Measurements from ENCODE around the gene OTOP1.
"Not testable (repeated sequence)": the region's sequence is repeated elsewhere in the genome, so short reads cannot be mapped to it uniquely, and the experiment has no call there.

Gene OTOP1, protein sequence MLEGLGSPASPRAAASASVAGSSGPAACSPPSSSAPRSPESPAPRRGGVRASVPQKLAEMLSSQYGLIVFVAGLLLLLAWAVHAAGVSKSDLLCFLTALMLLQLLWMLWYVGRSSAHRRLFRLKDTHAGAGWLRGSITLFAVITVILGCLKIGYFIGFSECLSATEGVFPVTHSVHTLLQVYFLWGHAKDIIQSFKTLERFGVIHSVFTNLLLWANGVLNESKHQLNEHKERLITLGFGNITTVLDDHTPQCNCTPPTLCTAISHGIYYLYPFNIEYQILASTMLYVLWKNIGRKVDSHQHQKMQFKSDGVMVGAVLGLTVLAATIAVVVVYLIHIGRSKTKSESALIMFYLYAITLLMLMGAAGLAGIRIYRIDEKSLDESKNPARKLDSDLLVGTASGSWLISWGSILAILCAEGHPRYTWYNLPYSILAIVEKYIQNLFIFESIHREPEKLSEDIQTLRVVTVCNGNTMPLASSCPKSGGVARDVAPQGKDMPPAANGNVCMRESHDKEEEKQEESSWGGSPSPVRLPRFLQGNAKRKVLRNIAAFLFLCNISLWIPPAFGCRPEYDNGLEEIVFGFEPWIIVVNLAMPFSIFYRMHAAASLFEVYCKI

DNA sequence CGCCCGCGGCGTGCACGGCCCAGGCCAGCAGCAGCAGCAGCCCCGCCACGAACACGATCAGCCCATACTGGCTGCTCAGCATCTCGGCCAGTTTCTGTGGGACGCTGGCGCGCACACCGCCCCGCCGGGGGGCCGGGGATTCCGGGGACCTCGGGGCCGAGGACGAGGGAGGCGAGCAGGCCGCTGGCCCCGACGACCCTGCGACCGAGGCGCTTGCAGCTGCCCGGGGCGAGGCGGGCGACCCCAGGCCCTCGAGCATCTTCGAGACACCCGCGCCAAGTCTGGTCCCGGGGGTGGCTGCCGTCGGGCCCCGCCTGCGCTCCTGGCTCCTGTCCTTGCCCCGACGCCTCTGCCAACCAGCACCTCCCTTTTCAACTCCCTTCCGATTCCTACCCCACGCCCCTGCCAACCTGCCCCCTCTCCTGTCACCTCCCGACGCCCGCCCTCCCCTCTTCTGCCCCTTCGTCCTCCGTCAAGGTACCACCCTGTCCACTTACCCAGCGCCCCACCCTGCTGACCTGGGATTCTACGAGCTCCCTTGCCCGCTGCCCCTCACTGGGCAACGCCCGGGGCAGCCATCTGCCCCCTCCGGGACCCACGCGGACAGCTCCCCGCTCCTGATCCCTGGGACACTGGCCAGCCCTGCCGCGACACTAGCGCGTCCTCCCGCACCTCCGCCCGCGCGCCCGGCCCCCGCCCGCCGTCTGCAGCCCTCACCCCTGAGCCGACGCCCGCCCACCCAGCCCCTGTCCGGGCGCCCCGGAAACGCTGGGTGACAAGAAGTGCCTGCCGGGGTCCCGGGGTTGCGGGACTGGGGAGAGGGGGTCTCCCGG is at the start of gene OTOP1:
Gene OTOP1 (minus strand): TSS at position 324 of the 833 bp plus-strand sequence. CDS start 65 bp downstream, at position 259.
- no peak for DNase-seq

DNA sequence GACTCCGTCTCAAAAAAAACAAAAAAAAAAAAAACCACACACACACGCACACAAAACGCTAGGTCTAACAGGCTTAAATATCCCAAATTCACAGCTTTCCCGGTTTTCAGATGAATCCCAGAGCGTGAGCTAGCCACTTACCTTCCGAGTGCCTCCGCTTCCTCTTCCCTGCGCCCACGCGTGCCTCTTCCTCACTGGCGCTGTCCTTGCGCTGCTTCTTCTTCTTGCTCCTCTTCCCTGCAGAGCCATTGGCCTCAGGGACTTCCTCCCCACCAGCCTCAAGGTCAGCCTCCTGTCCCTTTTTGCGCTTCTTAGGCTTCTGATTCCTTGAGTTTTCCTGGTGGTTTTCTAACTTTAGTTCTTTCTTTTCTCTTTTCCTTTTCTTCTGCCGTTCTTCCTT is 47.5 kb upstream of the OTOP1 start:
- no peak for DNase-seq

DNA sequence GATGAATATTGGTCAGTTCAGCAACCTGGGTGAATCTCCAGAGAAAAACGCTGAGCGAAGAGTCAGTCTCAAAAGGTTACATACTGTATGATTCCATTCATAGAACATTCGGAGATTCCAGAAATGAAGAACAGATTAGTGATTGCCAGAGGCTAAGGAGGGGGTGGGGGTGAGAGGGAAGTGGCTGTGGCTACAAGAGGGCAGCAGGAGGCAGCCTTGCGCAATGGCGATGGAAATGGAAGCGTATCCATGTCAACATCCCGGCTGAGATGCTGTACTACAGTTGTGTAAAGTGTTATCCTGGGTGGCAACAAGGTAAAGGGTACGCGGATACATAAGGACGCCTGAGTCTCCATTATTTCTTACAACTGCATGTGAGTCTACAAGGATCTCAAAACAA is 45.2 kb upstream of the OTOP1 start:
- no peak for DNase-seq

DNA sequence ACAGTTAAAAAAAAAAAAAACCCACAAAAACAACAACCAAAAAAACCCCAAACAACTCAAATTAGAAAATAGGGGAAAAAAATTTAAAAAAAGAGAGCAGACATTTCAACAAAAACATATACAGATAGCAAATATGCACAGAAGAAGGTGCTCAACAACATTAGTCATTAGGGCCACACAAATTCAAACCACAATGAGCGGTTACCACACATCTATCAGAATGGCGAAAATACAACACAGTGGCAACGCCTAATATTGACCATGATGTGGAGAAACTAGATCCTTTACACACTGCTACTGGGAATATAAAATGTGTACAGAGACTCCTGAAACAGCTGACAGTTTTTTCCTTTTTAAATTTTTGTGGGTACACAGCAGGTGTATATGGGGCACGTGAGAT is 43.8 kb upstream of the OTOP1 start:
- no peak for DNase-seq

DNA sequence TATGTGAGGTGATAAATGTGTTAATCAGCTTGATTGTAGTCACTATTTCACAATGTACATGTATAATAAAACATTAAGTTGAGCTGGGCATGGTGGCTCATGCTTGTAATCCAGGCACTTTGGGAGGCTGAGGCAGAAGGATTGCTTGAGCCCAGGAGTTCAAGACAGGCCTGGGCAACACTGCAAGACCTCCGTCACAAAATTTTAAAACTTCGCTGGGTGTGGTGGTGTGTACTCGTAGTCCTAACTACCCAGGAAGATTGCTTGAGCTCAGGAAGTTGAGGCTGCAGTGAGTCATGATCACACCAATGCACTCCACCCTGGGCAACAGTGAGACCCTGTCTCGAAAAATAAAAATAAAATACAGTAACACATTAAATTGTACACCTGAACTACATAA is 43.1 kb upstream of the OTOP1 start:
- no peak for DNase-seq

DNA sequence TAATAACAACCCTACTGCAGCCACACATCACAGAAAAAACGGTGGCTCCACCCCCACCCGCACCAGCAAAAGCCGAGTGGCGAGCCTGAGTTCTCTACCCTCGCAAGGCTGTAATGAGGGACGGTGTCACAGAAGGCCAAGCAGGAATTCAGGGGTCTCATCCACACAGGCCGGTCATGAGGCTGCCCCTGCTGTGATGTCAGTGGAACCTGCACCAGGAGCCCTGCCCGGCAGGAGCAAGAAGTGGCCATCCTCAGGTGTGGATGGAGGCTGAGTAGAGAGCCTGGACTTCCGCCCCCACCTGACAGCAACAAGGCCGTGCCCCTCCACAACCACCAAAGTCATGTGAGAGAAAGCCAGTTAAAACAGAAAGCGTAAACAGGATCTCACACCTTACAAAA is 42.6 kb upstream of the OTOP1 start:
- no peak for DNase-seq

DNA sequence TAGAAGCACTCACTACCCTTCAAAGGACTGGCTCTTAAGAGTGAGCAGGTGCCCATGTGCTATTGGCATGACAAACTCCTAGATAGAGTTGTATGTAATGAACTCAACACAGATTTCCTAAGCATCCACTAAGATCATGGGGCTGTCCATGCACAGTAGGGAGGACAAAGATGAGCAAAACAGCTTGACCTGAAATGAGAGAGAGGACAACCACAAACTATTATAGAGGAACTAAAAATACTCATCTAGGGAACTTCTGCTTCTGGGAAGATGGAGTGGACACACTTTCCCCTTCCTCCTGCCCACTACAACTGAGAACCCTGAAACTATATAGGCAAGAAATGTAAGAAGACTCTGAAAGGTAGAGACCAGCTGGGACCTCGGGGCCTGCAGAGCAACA is 42.0 kb upstream of the OTOP1 start:
- no peak for DNase-seq

DNA sequence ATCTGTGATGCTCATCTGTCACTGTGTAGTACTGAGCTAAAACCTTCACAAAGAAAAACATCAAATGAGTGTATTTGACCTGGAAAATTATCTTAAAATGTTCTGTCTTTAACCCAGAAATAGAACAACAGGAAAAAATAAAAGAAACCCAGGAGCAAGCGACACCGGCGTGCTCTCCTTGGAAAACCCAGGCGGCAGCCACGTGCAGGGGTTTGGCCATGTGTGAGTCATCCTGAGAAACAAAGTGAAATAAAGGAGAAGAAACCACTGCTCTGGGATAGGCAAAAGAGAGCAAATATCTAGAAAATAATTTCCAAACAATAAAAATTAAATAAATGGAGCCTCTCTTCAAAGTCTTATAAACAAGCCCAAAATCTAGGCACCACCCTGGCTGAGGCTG is 41.3 kb upstream of the OTOP1 start:
- DNase-seq = no peak

DNA sequence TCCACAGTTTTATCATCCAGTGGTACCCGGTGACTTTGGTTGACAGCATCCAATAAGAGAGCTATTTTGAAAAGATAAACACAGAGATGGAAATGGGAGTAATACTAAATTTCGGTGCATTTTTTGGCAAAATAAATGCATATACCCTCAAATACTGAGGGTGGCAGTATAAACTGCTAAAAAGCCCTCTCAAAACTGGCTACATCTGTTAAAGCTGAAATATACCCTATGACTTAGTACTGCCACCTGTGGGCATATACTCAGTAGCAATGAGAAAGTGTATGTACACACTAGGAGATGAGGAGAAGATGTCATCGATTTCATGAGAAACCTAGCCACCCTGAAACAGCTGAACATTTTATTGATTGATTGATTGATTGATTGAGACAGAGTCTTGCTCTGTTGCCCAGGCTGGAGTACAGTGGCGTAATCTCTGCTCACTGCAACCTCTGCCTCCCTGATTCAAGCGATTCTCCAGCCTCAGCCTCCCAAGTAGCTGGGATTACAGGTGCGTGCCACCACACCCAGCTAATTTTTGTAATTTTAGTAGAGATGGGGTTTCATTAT is 33.5 kb upstream of the OTOP1 start:
- DNase-seq = no peak

DNA sequence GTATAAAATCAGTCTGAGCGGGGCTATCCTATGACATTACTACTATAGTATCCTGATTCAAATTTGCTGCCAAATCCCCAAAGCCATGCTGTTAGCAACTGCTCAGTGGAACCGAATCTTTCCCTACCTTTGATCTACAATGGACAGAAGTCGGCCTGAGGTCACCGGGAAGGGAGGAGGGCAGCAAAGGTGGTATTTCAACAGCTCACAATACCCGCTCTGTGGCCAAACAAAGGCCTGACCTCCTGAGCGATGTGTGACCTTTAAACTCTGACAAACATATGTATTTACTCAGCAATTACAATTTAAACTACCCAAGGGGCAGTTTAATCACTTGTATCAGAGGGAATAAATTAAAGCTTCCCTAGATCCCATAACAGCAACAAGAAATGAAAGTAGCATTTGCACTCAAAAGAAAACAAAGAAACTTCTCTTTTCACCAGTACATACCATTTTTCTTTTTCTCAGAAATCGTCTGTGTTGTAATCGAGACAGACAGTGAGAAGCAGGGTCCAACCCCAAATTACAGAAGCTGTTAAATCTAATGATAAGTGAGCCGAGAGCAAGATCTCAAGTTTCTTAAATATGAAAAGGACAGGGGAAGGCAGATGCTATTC is 32.9 kb upstream of the OTOP1 start:
- no peak for DNase-seq

DNA sequence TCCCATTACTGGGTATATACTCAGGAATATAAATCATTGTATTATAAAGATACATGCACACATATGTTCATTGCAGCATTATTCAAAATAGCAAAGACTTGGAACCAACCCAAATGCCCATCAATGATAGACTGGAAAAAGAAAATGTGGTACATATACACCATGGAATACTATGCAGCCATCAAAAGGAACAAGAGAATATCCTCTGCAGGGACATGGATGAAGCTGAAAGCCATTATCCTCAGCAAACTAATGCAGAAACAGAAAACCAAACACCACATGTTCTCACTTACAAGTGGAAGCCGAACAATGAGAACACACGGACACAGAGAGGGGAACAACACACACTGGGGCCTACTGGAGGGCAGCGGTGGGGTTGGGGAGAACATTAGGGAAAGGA is 31.0 kb upstream of the OTOP1 start:
- DNase-seq = not testable (repeated sequence)

DNA sequence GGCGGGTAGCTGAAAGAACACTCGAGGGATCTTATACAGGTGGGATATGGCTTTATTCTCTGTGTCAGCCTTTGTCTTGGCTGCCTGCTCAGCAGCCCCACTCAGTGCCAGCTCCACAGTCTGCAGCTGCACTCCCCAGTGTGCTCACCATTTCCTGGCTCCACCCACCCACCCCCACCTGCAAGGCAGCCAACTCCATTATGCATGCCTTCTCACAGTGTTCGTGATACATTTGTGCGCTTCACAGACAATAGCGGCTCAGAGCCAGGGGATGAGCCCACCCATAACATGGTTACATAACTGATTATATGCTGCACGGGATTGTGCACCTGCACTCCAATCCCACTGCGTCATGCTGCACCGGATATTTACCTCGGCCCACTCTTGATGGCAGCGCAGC is 30.1 kb upstream of the OTOP1 start:
- no peak for DNase-seq

DNA sequence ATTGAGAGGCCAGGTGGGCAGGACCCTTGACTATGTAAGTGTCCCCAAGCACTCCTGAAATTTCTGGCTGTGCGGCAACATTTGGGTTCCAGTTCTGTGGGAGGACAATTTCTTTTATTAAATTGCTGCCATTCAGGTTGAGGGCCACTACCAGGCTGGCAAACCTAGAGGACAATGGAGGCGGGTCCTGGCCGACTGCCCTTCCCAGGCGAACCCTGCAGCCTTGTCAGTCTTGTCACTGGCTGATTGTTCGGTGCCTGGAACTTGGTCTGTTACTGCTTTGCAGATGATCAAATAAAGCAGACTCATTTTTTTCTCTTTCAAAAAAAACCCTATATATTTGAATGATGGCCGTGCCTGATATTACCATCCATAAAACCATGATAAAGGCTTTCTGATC is 27.9 kb upstream of the OTOP1 start:
- DNase-seq = no peak

DNA sequence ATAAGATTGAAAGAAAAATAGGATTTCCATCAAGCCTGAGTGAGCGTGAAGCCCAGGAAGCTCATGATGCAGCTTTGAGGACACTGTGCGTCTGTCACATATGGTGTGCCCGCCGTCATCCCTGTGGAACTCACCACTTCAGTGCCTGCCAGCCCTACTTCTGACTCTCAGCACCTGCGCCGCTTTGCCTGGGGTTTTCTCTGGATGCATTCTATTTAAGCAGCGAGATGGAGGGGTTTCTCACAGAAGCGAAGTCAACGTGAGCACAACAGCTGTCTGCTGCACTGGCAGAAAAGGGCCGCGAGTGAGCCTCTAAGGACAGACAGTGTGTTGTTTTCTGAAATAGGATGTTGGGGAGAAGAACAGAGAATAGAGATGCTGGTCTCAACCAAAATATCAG is 27.5 kb upstream of the OTOP1 start:
- no peak for DNase-seq

DNA sequence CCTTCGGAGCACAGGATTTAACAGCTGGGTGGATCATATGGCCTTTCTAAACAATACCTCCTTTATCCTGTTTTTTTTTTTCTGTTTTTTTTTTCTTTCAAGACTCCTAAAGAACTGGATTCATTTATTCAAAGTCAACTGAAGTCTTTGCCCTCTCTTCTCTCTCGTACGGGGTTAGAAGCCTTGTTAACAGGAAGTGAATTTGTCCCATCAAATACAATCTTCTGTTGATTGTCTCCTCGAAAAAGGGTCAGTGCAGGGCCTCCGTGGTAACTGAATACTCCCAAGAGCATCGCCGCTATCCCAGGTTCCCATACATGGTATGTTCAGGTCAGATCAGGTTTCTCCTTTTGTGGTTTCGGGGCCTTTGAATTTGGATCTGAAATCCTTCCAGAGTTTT is 23.1 kb upstream of the OTOP1 start:
- DNase-seq = no peak

DNA sequence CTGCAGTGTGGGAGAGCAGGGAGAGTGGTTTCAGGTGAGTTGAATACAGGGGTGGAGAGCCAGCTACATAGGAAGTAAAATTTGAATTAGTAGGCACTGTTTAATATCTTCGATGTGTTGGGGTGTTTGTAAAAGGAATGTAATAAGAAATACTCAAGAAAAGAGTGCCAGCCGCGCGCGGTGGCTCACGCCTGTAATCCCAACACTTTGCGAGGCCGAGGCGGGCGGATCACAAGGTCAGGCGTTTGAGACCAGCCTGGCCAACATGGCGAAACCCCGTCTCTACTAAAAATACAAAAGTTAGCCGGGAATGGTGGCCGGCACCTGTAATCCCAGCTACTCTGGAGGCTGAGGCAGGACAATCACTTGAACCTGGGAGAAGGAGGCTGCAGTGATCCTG is 22.6 kb upstream of the OTOP1 start:
- not testable (repeated sequence) for DNase-seq

DNA sequence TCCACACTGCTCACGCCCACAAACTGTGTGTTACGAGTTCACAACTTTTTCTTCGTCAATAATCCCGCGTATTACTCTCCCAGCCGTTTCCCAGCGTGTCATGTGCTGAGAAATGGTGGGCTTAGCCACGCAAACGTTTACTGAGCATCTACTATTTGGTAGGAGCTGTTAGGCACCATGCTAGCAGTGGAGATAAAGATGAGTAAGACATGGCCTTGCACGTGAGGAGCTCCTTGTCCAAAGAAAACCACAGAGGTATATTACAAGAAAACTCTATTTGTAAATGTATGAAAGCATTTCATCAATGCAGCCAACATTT is 22.1 kb upstream of the OTOP1 start:
- no peak for DNase-seq

DNA sequence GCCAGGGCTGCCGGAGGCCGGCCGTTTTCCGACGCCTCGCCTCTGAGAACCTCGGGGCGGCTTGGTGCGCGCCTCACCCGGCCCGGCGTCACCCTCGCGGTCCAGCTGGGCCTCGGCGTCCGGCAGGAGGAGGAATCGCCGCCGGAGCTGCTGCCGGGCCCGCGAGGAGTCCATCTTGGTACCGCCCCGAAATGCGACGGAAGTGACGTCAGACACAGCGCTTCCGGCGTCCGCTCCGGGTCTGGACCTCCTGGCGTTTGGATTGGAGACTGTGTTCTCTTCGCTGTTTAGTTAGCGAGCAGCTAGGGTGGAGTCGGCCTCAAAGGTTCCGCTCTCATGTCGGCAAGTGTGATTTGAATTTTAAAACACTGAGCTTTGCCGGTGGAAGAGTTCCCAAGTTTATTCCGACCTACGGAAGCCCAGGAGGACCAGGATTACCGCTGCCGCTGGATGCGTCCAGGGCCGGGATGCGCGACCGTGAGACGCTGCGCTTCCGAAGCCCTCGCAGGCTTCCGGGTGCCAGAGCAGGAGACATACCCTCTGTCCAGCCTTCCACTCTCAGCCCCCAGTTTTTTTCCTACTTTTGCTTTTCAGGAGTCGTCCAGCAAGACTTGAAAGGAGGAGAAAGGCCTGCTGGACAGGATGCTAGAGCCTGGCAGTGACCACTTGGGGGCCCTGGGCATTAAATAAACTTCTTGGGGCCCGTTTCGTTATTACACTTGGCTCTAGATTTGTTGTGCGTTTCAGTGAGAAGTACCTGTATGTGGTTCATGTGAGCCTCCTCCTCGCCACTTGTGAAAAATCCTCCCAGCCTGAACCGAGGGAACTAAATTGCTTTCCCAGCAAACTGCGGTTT is 21.5 kb upstream of the OTOP1 start, which contains the start of gene TMEM128:
Gene TMEM128 (minus strand): TSS at position 195 of the 856 bp plus-strand sequence. CDS start 21 bp downstream, at position 174.
- peak; percentile 96 for DNase-seq

DNA sequence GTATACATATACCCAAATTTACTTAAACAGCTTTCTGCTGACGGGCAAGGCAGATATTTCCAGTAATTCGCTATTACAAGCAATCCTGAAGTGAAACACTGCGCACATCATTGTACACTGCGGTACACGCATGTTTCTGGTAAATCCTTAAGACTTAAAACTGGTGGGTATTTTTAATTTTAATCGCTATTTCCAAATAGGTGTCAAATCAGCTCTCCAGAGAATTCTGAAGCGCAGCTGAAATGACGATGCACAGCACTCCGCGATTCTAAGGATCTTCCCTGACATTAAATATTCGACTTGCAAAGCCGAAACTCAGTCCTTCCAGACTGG is 20.9 kb upstream of the OTOP1 start:
- no peak for DNase-seq

DNA sequence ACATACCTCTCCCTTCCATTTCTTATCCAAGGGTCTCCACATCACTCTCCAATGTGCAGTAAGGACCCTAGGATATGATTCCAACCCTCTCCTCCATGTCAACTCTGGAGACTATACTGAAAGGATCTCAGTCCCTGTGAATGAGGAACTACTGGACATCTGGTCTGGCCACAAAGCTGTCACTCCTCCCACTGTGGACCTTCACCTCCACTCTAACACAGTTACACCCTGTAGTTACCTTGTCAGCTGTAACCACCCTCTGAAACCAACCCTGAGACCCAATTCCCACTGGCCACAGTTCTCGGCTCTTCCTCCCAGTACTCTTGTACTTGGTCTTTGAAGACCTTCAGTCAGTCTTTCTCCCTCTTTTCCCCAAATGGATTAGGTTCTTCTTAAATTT is 18.4 kb upstream of the OTOP1 start:
- no peak for DNase-seq

DNA sequence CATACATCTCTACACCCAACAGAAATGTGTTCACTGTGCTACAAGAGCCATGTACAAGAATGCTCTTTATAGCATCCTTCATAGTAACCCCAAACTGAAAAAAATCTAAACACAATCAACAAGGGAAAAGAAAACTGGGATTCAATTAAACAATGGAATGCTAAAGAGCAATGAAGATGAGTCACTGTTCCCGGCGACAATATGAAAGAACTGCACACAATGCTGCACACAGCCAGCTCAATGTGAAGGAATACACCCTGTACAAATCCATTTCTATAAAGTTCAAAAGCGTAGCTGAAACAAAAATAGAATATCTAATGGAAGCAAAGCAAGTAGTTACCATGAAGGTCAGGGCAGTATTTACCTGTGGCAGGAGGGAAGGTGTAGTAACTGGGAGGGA is 12.8 kb upstream of the OTOP1 start:
- not testable (repeated sequence) for DNase-seq

DNA sequence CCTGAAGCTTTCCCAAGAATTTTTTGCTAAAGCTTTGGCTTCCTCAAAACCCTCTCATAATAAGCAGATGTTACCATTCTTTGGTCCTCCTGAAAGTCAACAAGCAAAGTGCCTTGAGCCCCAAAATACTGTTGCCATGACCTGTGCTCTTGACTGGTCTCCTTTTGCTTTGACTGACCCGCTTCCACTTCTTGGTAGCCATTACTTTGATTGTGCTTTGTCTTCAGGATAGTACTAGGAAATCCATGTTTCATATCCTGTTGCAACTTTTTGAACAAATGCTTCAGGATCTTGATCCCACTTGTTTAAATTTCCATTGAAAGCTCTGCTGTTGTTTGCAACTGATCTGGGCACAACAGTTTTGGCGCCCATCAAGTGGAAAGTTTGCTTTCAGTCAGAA is 6.9 kb upstream of the OTOP1 start:
- no peak for DNase-seq
